NCI-H526 (cell line): Measurements from ENCODE around the gene GRWD1.

ENCODE experiments used
- DNase-seq, 2 experiments: peaks; one replicate each; lab custom pipeline; 2025; lab: John Stamatoyannopoulos, UW

The GRWD1 gene

GRCh38 chr19:48456864-48457263 is 11.1 kb downstream of the GRWD1 start:
- no peak for DNase-seq

GRCh38 chr19:48458016-48458415 is 12.2 kb downstream of the GRWD1 start:
- DNase-seq, result no peak

- no peak for DNase-seq
Measured at GRCh38 chr19:48461651-48461981, 15.8 kb downstream of the GRWD1 start.

- DNase-seq, result peak in 1 of 2 experiments; percentile 42
Measured at GRCh38 chr19:48461982-48462655, 16.3 kb downstream of the GRWD1 start.

- no peak for DNase-seq
Measured at GRCh38 chr19:48465215-48465614, 19.4 kb downstream of the GRWD1 start.

GRCh38 chr19:48466561-48467325 is 21.0 kb downstream of the GRWD1 start:
- no peak for DNase-seq

- DNase-seq, result peak; percentile 100
Measured at GRCh38 chr19:48468772-48469288, 23.0 kb downstream of the GRWD1 start.

- DNase-seq, result peak; percentile 27 to 83
Measured at GRCh38 chr19:48469289-48469881, 23.6 kb downstream of the GRWD1 start, which contains the start of gene CYTH2. CYTH2 (plus strand) TSS chr19:48469369; CDS start chr19:48469508, 139 bp downstream.

- DNase-seq, result no peak
Measured at GRCh38 chr19:48469934-48470680, 24.3 kb downstream of the GRWD1 start.

- DNase-seq, result no peak
Measured at GRCh38 chr19:48470856-48471255, 25.1 kb downstream of the GRWD1 start.

- no peak for DNase-seq
Measured at GRCh38 chr19:48471836-48472235, 26.1 kb downstream of the GRWD1 start.

GRCh38 chr19:48473161-48473966 is 27.6 kb downstream of the GRWD1 start:
- DNase-seq, result no peak

GRCh38 chr19:48474084-48474592 is 28.4 kb downstream of the GRWD1 start:
- no peak for DNase-seq

- DNase-seq, result no peak
Measured at GRCh38 chr19:48475369-48476068, 29.7 kb downstream of the GRWD1 start.

GRCh38 chr19:48476176-48476575 is 30.4 kb downstream of the GRWD1 start:
- no peak for DNase-seq

GRCh38 chr19:48477067-48477685 is 31.4 kb downstream of the GRWD1 start:
- DNase-seq, result no peak

- DNase-seq, result no peak
Measured at GRCh38 chr19:48477698-48478338, 32.0 kb downstream of the GRWD1 start.

GRCh38 chr19:48478339-48479256 is 32.8 kb downstream of the GRWD1 start:
- no peak for DNase-seq
